HG02610 (cell line): ENCODE measurements around the gene DIS3L2.
"Not testable (repeated sequence)": the region's sequence is repeated elsewhere in the genome, so short reads cannot be mapped to it uniquely, and the experiment has no call there.

ENCODE experiments used
- ATAC-seq: cut with Tn5 transposase; IDR thresholded peaks from one replicate; pipeline ENCODE4 v1.9.1; 2021; ENCODE audit warnings: mild to moderate bottlenecking, moderate library complexity; ENCODE audit not compliant: unreplicated experiment

DIS3L2 gene

DNA sequence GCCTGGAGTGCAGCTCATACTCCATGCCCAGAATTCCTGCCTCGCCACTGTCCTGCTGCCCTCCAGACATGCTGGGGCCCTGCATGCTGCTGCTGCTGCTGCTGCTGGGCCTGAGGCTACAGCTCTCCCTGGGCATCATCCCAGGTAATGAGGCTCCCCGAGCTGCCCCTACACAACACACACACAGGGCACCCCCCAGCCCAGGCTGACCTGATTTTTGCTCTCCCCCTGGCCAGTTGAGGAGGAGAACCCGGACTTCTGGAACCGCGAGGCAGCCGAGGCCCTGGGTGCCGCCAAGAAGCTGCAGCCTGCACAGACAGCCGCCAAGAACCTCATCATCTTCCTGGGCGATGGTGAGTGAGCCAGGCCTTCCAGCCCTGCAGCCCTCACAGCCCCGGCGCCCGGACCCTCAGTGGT is 417.2 kb downstream of the DIS3L2 start, which contains the start of gene ALPP:
Gene ALPP, plus strand, starts transcription at position 17 of the 417 bp plus-strand sequence. Its CDS starts 52 bp downstream, at position 69.
- not testable (repeated sequence) for ATAC-seq

DNA sequence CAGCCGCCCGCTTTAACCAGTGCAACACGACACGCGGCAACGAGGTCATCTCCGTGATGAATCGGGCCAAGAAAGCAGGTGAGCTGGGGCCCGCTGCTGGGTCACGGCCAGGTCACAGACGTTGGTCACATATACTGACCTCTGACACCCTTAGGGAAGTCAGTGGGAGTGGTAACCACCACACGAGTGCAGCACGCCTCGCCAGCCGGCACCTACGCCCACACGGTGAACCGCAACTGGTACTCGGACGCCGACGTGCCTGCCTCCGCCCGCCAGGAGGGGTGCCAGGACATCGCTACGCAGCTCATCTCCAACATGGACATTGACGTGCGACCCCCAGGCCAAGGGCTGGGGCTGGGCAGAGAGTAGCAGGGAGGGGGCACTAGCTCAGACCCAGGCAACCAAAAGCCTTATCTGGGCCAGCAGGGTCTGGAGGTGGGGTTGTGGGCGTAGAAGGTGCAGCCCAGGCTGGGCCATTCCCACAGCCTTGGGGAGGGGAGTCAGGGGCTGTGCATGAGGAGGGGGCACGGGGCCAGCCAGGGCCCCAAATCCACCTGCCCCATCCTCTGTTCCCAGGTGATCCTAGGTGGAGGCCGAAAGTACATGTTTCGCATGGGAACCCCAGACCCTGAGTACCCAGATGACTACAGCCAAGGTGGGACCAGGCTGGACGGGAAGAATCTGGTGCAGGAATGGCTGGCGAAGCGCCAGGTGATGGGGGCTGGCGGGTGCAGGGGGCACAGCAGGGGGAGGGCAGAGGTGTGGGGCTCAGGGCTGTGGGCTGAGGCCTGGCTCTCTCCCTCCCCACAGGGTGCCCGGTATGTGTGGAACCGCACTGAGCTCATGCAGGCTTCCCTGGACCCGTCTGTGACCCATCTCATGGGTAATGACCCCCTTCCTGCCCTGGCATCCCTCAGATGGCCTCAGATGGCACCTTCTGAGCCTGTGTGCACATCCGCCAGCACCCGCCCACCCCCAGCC is 418.4 kb downstream of the DIS3L2 start:
- not testable (repeated sequence) for ATAC-seq

- ATAC-seq = not testable (repeated sequence)
Observed at GRCh38 chr2:232381204-232382031, 419.9 kb downstream of the DIS3L2 start.

DNA sequence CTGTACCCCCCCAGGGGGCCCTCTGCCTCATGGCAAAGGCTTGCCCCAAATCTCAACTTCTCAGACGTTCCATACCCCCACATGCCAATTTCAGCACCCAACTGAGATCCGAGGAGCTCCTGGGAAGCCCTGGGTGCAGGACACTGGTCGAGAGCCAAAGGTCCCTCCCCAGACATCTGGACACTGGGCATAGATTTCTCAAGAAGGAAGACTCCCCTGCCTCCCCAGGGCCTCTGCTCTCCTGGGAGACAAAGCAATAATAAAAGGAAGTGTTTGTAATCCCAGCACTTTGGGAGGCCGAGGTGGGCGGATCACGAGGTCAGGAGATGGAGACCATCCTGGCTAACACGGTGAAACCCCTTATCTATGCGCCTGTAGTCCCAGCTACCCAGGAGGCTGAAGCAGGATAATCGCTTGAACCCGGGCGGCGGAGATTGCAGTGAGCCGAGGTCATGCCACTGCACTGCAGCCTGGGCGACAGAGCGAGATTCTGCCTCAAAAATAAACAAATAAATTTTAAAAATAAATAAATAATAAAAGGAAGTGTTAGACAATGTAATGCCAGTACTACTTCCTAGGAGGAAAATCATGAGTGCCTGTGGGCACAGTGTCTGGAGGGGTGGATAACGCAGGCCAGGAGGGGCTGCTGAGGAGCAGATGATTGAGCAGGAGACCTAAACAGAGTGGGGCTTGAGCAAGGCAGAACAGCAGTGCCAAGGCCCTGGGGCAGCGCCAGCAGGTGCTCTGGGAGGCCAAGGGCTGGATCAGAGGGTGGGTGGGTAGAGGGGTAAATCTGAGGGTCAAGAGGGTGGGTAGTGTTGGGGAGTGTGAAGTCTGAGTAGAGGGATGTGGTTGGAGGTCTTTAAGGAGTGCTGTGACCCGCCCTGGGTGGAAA is 421.1 kb downstream of the DIS3L2 start:
- ATAC-seq = no peak

DNA sequence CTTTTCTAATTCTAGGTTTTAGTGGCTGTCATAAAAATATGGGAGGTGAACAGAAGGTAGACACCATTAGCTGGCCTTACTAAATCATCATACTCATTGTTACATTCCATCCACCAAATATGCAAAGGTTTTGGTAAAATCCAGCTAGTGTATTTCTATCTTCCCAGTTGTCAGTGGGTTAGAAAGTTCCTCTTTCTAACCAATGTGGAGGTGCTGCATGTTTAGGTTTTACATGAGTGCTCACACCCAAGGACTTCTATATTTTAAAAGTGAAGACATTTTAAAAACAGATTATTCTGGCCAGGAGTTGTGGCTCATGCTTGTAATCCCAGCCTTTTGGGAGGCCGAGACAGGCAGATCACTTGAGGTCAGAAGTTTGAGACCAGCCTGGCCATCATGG is 423.0 kb downstream of the DIS3L2 start:
- ATAC-seq = no peak

GRCh38 chr2:232385058-232385457 is 423.5 kb downstream of the DIS3L2 start:
- not testable (repeated sequence) for ATAC-seq

- ATAC-seq = no peak
Observed at GRCh38 chr2:232385660-232386489, 424.4 kb downstream of the DIS3L2 start.

DNA sequence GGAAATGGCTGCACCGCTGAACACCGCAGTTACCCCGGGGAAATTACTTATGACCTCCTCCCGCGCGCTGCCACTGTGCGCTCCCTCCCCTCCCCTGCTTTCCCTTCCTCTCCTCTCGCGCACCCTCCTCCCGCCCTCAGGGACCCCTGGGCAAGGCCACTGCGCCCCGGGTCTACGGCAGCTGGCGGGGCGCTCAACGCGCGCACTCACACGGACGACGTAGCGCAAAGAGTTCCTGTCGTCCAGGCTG is 424.9 kb downstream of the DIS3L2 start:
- ATAC-seq = no peak
